Heart left ventricle (tissue), 13 donors: ENCODE measurements around the gene MEGF9.

Experiments
- POLR2A ChIP-seq, 2 donors: fragments of 450-650 bp; IDR thresholded peaks; one replicate each; pipeline ENCODE4 v1.6.1; 2017; ENCODE audit warnings: antibody characterized with exemption in 2 of 2, mild to moderate bottlenecking in 2 of 2, moderate library complexity in 2 of 2
- TF ChIP-seq, protein P1 (sequence below), 12 donors: fragments of 200-600 bp; sonication (generic) in 4 of 12; IDR thresholded peaks; one replicate each; pipeline versions ENCODE4 v1.5.0 to v1.8.0; 2018 to 2022; ENCODE audit warnings: antibody characterized with exemption in 12 of 12, mild to moderate bottlenecking in 5 of 12
- donor health status: ischemic (EF 13 %, LVEDD 7.1; RV severe dilation, severe dysfunction).
- donor health status: DM: no; HTN: yes; CAD: no.
- donor health status: DM: no; HTN: no; CAD: no.
- donor health status: ischemic (EF 25% LVEDD 6.9; RV normal size, moderate dysfunction).
- donor health status: ischemic (EF 25% LVEDD 5.7; RV mildly dilated, moderate dysfunction).
- donor health status: ischemic (EF 35%, LVEDD 5.7; RV mildly dilated, moderate dysfunction).
- donor health status: nonischemic (EF 11% LVEDD 7.7; RV severe dilation, severe dysfunction).
- donor health status: DM: yes; HTN: yes; CAD: no.
- donor health status: PGD.
- donor health status: ischemic (EF 29% LVEDD 5.4; RV normal size, mild dysfunction).
- donor health status: nonischemic (EF 23%, LVEDD 6.1; RV moderate dilation, normal function).

DNA sequence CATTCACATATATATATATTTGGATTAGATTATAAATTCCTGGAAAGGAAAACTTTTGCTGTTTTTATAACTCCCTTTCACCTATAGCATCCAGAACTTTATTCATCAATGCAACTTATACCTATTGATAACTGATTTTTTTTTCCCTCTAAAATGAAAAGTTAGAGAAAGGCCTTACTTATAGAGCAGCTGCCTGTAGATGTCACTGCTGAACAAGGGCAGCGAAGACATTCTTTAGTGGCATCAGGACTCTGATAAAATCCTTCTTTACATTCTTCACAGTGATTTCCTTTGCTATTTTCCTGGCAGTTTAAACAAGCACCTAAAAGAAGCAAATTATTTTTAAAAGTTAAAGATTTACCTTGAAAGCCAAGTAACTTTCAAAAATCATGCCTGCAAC is 102.1 kb downstream of the MEGF9 start:
- TF ChIP-seq, protein P1, sequence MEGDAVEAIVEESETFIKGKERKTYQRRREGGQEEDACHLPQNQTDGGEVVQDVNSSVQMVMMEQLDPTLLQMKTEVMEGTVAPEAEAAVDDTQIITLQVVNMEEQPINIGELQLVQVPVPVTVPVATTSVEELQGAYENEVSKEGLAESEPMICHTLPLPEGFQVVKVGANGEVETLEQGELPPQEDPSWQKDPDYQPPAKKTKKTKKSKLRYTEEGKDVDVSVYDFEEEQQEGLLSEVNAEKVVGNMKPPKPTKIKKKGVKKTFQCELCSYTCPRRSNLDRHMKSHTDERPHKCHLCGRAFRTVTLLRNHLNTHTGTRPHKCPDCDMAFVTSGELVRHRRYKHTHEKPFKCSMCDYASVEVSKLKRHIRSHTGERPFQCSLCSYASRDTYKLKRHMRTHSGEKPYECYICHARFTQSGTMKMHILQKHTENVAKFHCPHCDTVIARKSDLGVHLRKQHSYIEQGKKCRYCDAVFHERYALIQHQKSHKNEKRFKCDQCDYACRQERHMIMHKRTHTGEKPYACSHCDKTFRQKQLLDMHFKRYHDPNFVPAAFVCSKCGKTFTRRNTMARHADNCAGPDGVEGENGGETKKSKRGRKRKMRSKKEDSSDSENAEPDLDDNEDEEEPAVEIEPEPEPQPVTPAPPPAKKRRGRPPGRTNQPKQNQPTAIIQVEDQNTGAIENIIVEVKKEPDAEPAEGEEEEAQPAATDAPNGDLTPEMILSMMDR (IDR thresholded peaks at IDR 0.05): no peak
- TF ChIP-seq POLR2A (IDR thresholded peaks at IDR 0.05): no peak
